ENCODE measurements around the gene BOD1.
A peak's percentile ranks its signal among the peaks of the same experiment; 100 is the strongest.

BOD1 gene

DNA sequence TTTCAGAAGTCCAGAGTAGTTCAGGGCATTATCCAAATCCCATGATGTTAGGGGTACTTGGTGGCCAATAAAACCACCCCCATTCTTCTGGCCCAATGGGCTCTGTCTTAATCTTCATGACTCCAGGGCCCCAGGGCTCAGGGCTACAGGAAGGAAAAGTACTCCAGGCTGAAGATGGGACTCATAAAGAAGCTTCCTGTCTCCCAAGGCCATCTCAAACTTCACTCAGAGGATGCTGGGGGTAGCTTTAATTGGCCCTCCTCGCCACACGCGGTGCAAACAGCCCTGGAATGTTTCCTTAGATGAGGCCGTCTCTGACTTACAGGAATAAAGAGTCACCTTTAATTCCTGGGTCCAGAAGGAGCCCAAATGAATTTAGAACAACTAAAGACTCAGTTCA is 52.3 kb downstream of the BOD1 start:
- Histone ChIP-seq H2AK5ac (ENCODE audit: low read length) (no peak overlapping the region), H3K79me1 (ENCODE audit: low read length) (no peaks in the 10 kb centered on the region), H4K12ac (ENCODE audit: low read depth, low read length) (no peak overlapping the region), H3K27ac (ENCODE audit: low read depth, low read length) (no peak overlapping the region), H3K23ac (ENCODE audit: low read length) (no peak overlapping the region), H2BK120ac (ENCODE audit: insufficient read depth, low read length, poor library complexity) (no peak overlapping the region), H3K4me3 (ENCODE audit: low read depth, low read length) (no peak overlapping the region), H3K79me2 (ENCODE audit: control insufficient read depth, insufficient read depth, low read length, poor library complexity) (no peaks in the 10 kb centered on the region), H2BK5ac (ENCODE audit: low read depth, low read length, poor library complexity) (no peak overlapping the region), H2AFZ (ENCODE audit: insufficient read depth, low read length, poor library complexity) (no peak overlapping the region), H3K27me3 (ENCODE audit: insufficient read depth, low read length) (peaks cover 2% of the 10 kb centered on the region), H3K4ac (ENCODE audit: low read depth, low read length) (no peak overlapping the region), H3K4me2 (ENCODE audit: low read length) (no peak overlapping the region), H3K14ac (ENCODE audit: low read length) (no peak overlapping the region), H3K4me1 (ENCODE audit: control insufficient read depth in 1 of 2, insufficient read depth in 2 of 2, low read length in 2 of 2) (no peaks in the 10 kb centered on the region), H3K36me3 (ENCODE audit: control insufficient read depth in 1 of 2, insufficient read depth in 2 of 2, low read length in 2 of 2) (no peaks in the 10 kb centered on the region), H4K91ac (ENCODE audit: low read depth, low read length) (no peak overlapping the region), H2BK12ac (ENCODE audit: low read length) (no peak overlapping the region), H3K9me3 (ENCODE audit: insufficient read depth, low read depth, low read length) (peaks cover 2% of the 10 kb centered on the region), H4K8ac (ENCODE audit: low read depth, low read length) (no peak overlapping the region), H3K18ac (ENCODE audit: low read length) (no peak overlapping the region), H3K9ac (ENCODE audit: low read length) (no peak overlapping the region)
- peak in 1 of 2 donors; percentile 19 for DNase-seq
- WGBS (ENCODE audit: extremely low coverage, insufficient coverage, insufficient read length), result no CpG with 5 or more reads among the region's 4 CpGs

DNA sequence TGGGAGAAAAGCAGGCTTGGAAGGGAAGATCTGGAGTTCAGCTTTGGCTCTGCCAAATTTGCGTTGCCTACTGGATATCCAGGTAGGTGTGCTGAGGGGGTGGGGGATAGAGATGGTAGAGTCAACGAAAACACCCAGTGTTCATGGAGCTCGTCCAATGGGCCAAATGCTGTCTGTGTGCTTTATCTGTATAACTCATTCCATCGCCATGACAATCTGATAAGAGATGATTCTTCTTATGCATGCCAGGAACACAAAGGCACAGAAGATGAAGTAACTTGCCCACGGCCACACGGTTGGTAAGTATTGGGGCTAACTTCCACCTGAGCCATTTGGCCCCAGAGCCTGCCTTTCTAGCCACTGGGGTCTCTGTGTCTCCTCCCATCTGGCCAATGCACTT is 53.2 kb downstream of the BOD1 start:
- Histone ChIP-seq H3K14ac (ENCODE audit: low read length) (no peak overlapping the region), H3K9me3 (ENCODE audit: insufficient read depth, low read depth, low read length) (peaks cover 2% of the 10 kb centered on the region), H3K9ac (ENCODE audit: low read length) (no peak overlapping the region), H3K27ac (ENCODE audit: low read depth, low read length) (no peak overlapping the region), H2AK5ac (ENCODE audit: low read length) (no peak overlapping the region), H4K91ac (ENCODE audit: low read depth, low read length) (no peak overlapping the region), H2BK12ac (ENCODE audit: low read length) (no peak overlapping the region), H3K79me2 (ENCODE audit: control insufficient read depth, insufficient read depth, low read length, poor library complexity) (no peaks in the 10 kb centered on the region), H3K4me3 (ENCODE audit: low read depth, low read length) (no peak overlapping the region), H3K4me1 (ENCODE audit: control insufficient read depth in 1 of 2, insufficient read depth in 2 of 2, low read length in 2 of 2) (no peaks in the 10 kb centered on the region), H2BK120ac (ENCODE audit: insufficient read depth, low read length, poor library complexity) (no peak overlapping the region), H3K79me1 (ENCODE audit: low read length) (no peaks in the 10 kb centered on the region), H4K12ac (ENCODE audit: low read depth, low read length) (no peak overlapping the region), H3K4me2 (ENCODE audit: low read length) (no peak overlapping the region), H3K4ac (ENCODE audit: low read depth, low read length) (no peak overlapping the region), H3K23ac (ENCODE audit: low read length) (no peak overlapping the region), H3K36me3 (ENCODE audit: control insufficient read depth in 1 of 2, insufficient read depth in 2 of 2, low read length in 2 of 2) (no peaks in the 10 kb centered on the region), H3K27me3 (ENCODE audit: insufficient read depth, low read length) (peaks cover 2% of the 10 kb centered on the region), H2BK5ac (ENCODE audit: low read depth, low read length, poor library complexity) (no peak overlapping the region), H4K8ac (ENCODE audit: low read depth, low read length) (no peak overlapping the region), H3K18ac (ENCODE audit: low read length) (no peak overlapping the region), H2AFZ (ENCODE audit: insufficient read depth, low read length, poor library complexity) (no peak overlapping the region)
- peak; percentile 43 to 72 for DNase-seq
- no CpG with 5 or more reads among the region's 6 CpGs for WGBS (ENCODE audit: extremely low coverage, insufficient coverage, insufficient read length)

DNA sequence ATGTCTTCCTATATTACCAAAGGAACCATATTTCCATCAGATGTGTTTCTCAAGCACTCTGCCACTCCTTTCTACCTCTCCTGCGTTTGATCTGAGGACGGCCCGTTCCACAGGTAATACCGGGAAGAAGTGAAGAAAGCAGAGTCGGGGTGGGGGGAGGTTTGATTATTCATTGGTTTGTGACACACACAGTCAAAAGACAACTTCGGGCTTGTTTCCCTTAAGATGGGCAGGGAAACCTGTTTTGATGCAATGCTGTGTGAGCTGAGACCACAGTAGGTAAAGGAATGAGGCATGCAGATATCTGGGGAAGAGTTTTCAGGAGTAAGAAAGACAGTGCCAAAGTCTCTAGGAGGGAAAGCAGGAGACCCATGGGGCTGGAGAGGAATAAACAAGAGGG is 54.0 kb downstream of the BOD1 start:
- H2AK5ac ChIP-seq (ENCODE audit: low read length), result no peak overlapping the region
- H3K4ac ChIP-seq (ENCODE audit: low read depth, low read length), result no peak overlapping the region
- WGBS (ENCODE audit: extremely low coverage, insufficient coverage, insufficient read length), result no CpG with 5 or more reads among the region's 6 CpGs
- no peak overlapping the region for H3K18ac ChIP-seq (ENCODE audit: low read length)
- H3K14ac ChIP-seq (ENCODE audit: low read length), result no peak overlapping the region
- no peaks in the 10 kb centered on the region for H3K79me2 ChIP-seq (ENCODE audit: control insufficient read depth, insufficient read depth, low read length, poor library complexity)
- H3K9me3 ChIP-seq (ENCODE audit: insufficient read depth, low read depth, low read length), result peaks cover 2% of the 10 kb centered on the region
- no peak overlapping the region for H2BK120ac ChIP-seq (ENCODE audit: insufficient read depth, low read length, poor library complexity)
- H3K27ac ChIP-seq (ENCODE audit: low read depth, low read length), result no peak overlapping the region
- H2BK12ac ChIP-seq (ENCODE audit: low read length), result no peak overlapping the region
- no peaks in the 10 kb centered on the region for H3K4me1 ChIP-seq (ENCODE audit: control insufficient read depth in 1 of 2, insufficient read depth in 2 of 2, low read length in 2 of 2)
- peaks cover 2% of the 10 kb centered on the region for H3K27me3 ChIP-seq (ENCODE audit: insufficient read depth, low read length)
- no peaks in the 10 kb centered on the region for H3K79me1 ChIP-seq (ENCODE audit: low read length)
- H3K23ac ChIP-seq (ENCODE audit: low read length), result no peak overlapping the region
- no peak overlapping the region for H4K91ac ChIP-seq (ENCODE audit: low read depth, low read length)
- H3K4me2 ChIP-seq (ENCODE audit: low read length), result no peak overlapping the region
- no peak overlapping the region for H4K8ac ChIP-seq (ENCODE audit: low read depth, low read length)
- H4K12ac ChIP-seq (ENCODE audit: low read depth, low read length), result no peak overlapping the region
- H3K36me3 ChIP-seq (ENCODE audit: control insufficient read depth in 1 of 2, insufficient read depth in 2 of 2, low read length in 2 of 2), result no peaks in the 10 kb centered on the region
- no peak overlapping the region for H2AFZ ChIP-seq (ENCODE audit: insufficient read depth, low read length, poor library complexity)
- H3K9ac ChIP-seq (ENCODE audit: low read length), result no peak overlapping the region
- no peak overlapping the region for H2BK5ac ChIP-seq (ENCODE audit: low read depth, low read length, poor library complexity)
- DNase-seq, result no peak
- H3K4me3 ChIP-seq (ENCODE audit: low read depth, low read length), result no peak overlapping the region

Data from trophoblast cell (in vitro differentiated cells and primary cell).